Measurements from ENCODE around the gene CLDN25. TPM values are rescaled to one million over a fixed set of nuclear protein-coding genes. Genes with fewer than 3 reads are reported as not detected.
A peak's percentile ranks its signal among the peaks of the same experiment; 100 is the strongest.
"Not testable (repeated sequence)": the region's sequence is repeated elsewhere in the genome, so short reads cannot be mapped to it uniquely, and the experiment has no call there.

Gene CLDN25
- total and polyA plus RNA-seq, 3 donors from 2014 or later, result not detected

- no peaks in the 10 kb centered on the region for H3K9me3 ChIP-seq
- WGBS, 2 donors, result 65 to 73% methylated on average over 5 of the region's 5 CpGs
- no peaks in the 10 kb centered on the region for H3K36me3 ChIP-seq (ENCODE audit: low read depth, missing control alignments)
- no peak overlapping the region for H3K27ac ChIP-seq
- H3K27me3 ChIP-seq, result no peaks in the 10 kb centered on the region
- intact Hi-C loops (cut with DNase I; ENCODE audit: low total_unique reads), result no loop called here
- H3K4me3 ChIP-seq, result no peak overlapping the region
- TF ChIP-seq POLR2A (IDR thresholded peaks at IDR 0.05) (no peak), CTCF (IDR thresholded peaks at IDR 0.05) (no peak)
- no peaks in the 10 kb centered on the region for H3K4me1 ChIP-seq
- DNase-seq, result no peak
Measured at GRCh38 chr11:113781682-113782081, 2.1 kb downstream of the CLDN25 start.

GRCh38 chr11:113782134-113782533 lies 2.5 kb downstream of the CLDN25 start:
- Histone ChIP-seq H3K4me3 (no peak overlapping the region), H3K4me1 (no peaks in the 10 kb centered on the region), H3K36me3 (ENCODE audit: low read depth, missing control alignments) (no peaks in the 10 kb centered on the region), H3K27ac (no peak overlapping the region), H3K9me3 (no peaks in the 10 kb centered on the region), H3K27me3 (no peaks in the 10 kb centered on the region)
- DNase-seq, result no peak
- 94 to 100% methylated on average over 1 of the region's 1 CpG for WGBS, 2 donors
- TF ChIP-seq POLR2A (IDR thresholded peaks at IDR 0.05), result no peak
- intact Hi-C loops (cut with DNase I; ENCODE audit: low total_unique reads), result no loop called here

- H3K27ac ChIP-seq; intact Hi-C loops (cut with DNase I; ENCODE audit: low total_unique reads); H3K36me3 ChIP-seq (ENCODE audit: low read depth, missing control alignments); H3K4me1 ChIP-seq; H3K9me3 ChIP-seq; DNase-seq; H3K4me3 ChIP-seq; H3K27me3 ChIP-seq: not testable (repeated sequence)
- WGBS, 2 donors, result 53 to 73% methylated on average over 17 to 21 of the region's 22 CpGs
Measured at GRCh38 chr11:113789016-113789415, 9.4 kb downstream of the CLDN25 start.

- H3K4me1 ChIP-seq, result no peaks in the 10 kb centered on the region
- no peaks in the 10 kb centered on the region for H3K9me3 ChIP-seq
- DNase-seq, result no peak
- H3K36me3 ChIP-seq (ENCODE audit: low read depth, missing control alignments), result no peaks in the 10 kb centered on the region
- no peak overlapping the region for H3K4me3 ChIP-seq
- TF ChIP-seq CTCF (IDR thresholded peaks at IDR 0.05) (no peak), POLR2A (IDR thresholded peaks at IDR 0.05) (no peak)
- no peak overlapping the region for H3K27ac ChIP-seq
- 60 to 66% methylated on average over 29 to 35 of the region's 35 CpGs for WGBS, 2 donors
- intact Hi-C loops (cut with DNase I; ENCODE audit: low total_unique reads), result no loop called here
- H3K27me3 ChIP-seq, result no peaks in the 10 kb centered on the region
Measured at GRCh38 chr11:113789675-113790320, 10.2 kb downstream of the CLDN25 start.

- TF ChIP-seq CTCF (IDR thresholded peaks at IDR 0.05), result peak; percentile 12 to 61 (median 60)
- no peak for TF ChIP-seq POLR2A (IDR thresholded peaks at IDR 0.05)
- H3K4me3 ChIP-seq, result no peak overlapping the region
- intact Hi-C loops (cut with DNase I; ENCODE audit: low total_unique reads), result no loop called here
- 59 to 70% methylated on average over 3 of the region's 3 CpGs for WGBS, 2 donors
- no peaks in the 10 kb centered on the region for H3K9me3 ChIP-seq
- no peaks in the 10 kb centered on the region for H3K27me3 ChIP-seq
- no peaks in the 10 kb centered on the region for H3K4me1 ChIP-seq
- H3K27ac ChIP-seq, result no peak overlapping the region
- DNase-seq, result peak; percentile 50
- H3K36me3 ChIP-seq (ENCODE audit: low read depth, missing control alignments), result no peaks in the 10 kb centered on the region
Measured at GRCh38 chr11:113796663-113797259, 17.2 kb downstream of the CLDN25 start.

- TF ChIP-seq POLR2A (IDR thresholded peaks at IDR 0.05), result no peak
- no peak for TF ChIP-seq CTCF (IDR thresholded peaks at IDR 0.05)
- Histone ChIP-seq H3K27ac (no peak overlapping the region), H3K36me3 (ENCODE audit: low read depth, missing control alignments) (no peaks in the 10 kb centered on the region), H3K4me3 (no peak overlapping the region), H3K9me3 (no peaks in the 10 kb centered on the region), H3K27me3 (no peaks in the 10 kb centered on the region), H3K4me1 (no peaks in the 10 kb centered on the region)
- intact Hi-C loops (cut with DNase I; ENCODE audit: low total_unique reads), result no loop called here
- DNase-seq, result no peak
Measured at GRCh38 chr11:113802621-113803020, 23.0 kb downstream of the CLDN25 start.
